Measurements from ENCODE around the gene HOXD3.

GRCh38 chr2:176178038-176178756, 21.1 kb downstream of the HOXD3 start:
- TF ChIP-seq CTCF (IDR thresholded peaks at IDR 0.05 in 8 of 11, conservative IDR thresholded peaks at IDR 0.05 in 3 of 11): no peak
- TF ChIP-seq POLR2AphosphoS5 (IDR thresholded peaks at IDR 0.05): peak in 2 of 3 donors; percentile 52 to 67
- TF ChIP-seq POLR2A (IDR thresholded peaks at IDR 0.05): no peak

Measured in spleen (tissue), 7 donors.